ENCODE data around the gene ZNF280B. TPM values are rescaled to one million over a fixed set of nuclear protein-coding genes. Genes with fewer than 3 reads are reported as not detected.

ZNF280B gene
- total and polyA plus RNA-seq, 2 donors (not counting 3 experiments of a cell fraction or from before 2014, with no cell fraction given), result 1.5 to 3.1 TPM

- POLR2A ChIA-PET, result no interaction called here
- no peak overlapping the region for H3K9ac ChIP-seq (replicated peaks; ENCODE audit: extremely low read depth, insufficient read depth, low read length)
- no peaks in the 10 kb centered on the region for H3K9me3 ChIP-seq (replicated peaks; ENCODE audit: control insufficient read depth, insufficient read depth, low read length)
- DNase-seq (ENCODE audit: low read depth, low spot score) (no peak), FAIRE-seq (no peak)
- no peak overlapping the region for H3K4me2 ChIP-seq (ENCODE audit: insufficient read depth, low read length)
- no peak overlapping the region for H3K4me3 ChIP-seq (replicated peaks in 1 of 3; ENCODE audit: insufficient read depth in 1 of 3, low read depth in 1 of 3, low read length in 3 of 3)
- no peaks in the 10 kb centered on the region for H3K9me1 ChIP-seq (replicated peaks; ENCODE audit: control insufficient read depth, extremely low read depth, insufficient read depth, low read length)
- dilution Hi-C loops (cut with MboI; ENCODE audit: extremely low pct_ligation_motif_present, low sequenced_read_pairs) (no loop called here), intact Hi-C loops (cut with micrococcal nuclease) (no loop called here)
- TF ChIP-seq MYC (IDR thresholded peaks at IDR 0.05; ENCODE audit: low read depth, low read length) (no peak), POLR2AphosphoS5 (IDR thresholded peaks at IDR 0.05; ENCODE audit: insufficient read depth, low read depth, low read length) (no peak), GATA2 (IDR thresholded peaks at IDR 0.05; ENCODE audit: insufficient read depth, insufficient read length, low read depth, low read length) (no peak), FOS (IDR thresholded peaks at IDR 0.05; ENCODE audit: borderline replicate concordance, insufficient read depth, low read length) (no peak), JUN (IDR thresholded peaks at IDR 0.05; ENCODE audit: borderline replicate concordance, insufficient read depth, insufficient read length, low read depth) (no peak), CTCF (IDR thresholded peaks at IDR 0.05; ENCODE audit: extremely low read depth in 1 of 2, insufficient read depth in 1 of 2, low read depth in 1 of 2, low read length in 2 of 2) (no peak), EZH2 (IDR thresholded peaks at IDR 0.05; ENCODE audit: borderline replicate concordance, low read depth, low read length, severe bottlenecking) (no peak)
- CTCF ChIA-PET, result interaction anchor here (2.0 kb wide), 1 partner anchor 22 kb away, joined by 10 read pairs; no protein-coding TSS in a partner anchor
- no TSS peak for BruUV-seq (replicated peaks)
- H4K20me1 ChIP-seq (replicated peaks; ENCODE audit: control insufficient read depth, extremely low read depth, insufficient read depth, low read length), result no peaks in the 10 kb centered on the region
- H2AFZ ChIP-seq (ENCODE audit: low read depth, low read length), result no peak overlapping the region
- H3K4me1 ChIP-seq (ENCODE audit: control insufficient read depth, extremely low read depth, insufficient read depth, low read length), result no peaks in the 10 kb centered on the region
- H3K36me3 ChIP-seq (ENCODE audit: control insufficient read depth in 2 of 2, extremely low read depth in 1 of 2, insufficient read depth in 2 of 2, low read length in 2 of 2), result no peaks in the 10 kb centered on the region
- no peaks in the 10 kb centered on the region for H3K79me2 ChIP-seq (ENCODE audit: control insufficient read depth, insufficient read depth, low read length)
- peaks cover 0 to 6% of the 10 kb centered on the region in 2 experiments for H3K27me3 ChIP-seq (ENCODE audit: control insufficient read depth in 2 of 2, insufficient read depth in 2 of 2, low read length in 2 of 2)
- H3K27ac ChIP-seq (ENCODE audit: insufficient read depth, low read depth, low read length), result no peak overlapping the region
Measured at GRCh38 chr22:22554587-22555284, 46.2 kb upstream of the ZNF280B start.
